Erythroblast (primary cell): Measurements from ENCODE around the gene LIMS1.

ENCODE experiments used
- GATA1 ChIP-seq: IDR thresholded peaks from 2 replicates; pipeline ENCODE4 v1.6.1; 2011; ENCODE audit warnings: low read depth, mild to moderate bottlenecking, control low read depth, low read length, moderate library complexity
- POLR2A ChIP-seq: IDR thresholded peaks from 2 replicates; pipeline ENCODE4 v1.6.1; 2011; ENCODE audit warnings: mild to moderate bottlenecking, low read length

- TF ChIP-seq POLR2A (no peak), GATA1 (no peak)
Measured at GRCh38 chr2:108630567-108631405, 96.5 kb downstream of the LIMS1 start.
